Neural cell (in vitro differentiated cells): ENCODE measurements around the gene GATM. TPM values are rescaled to one million over a fixed set of nuclear protein-coding genes. Genes with fewer than 3 reads are reported as not detected.

Experiments
- H2AFZ ChIP-seq: fragments of 200-600, 300-800 bp; sonication (generic), shearing (Covaris generic); 2 replicates; pipeline ENCODE4 v1.6.0; 2014; ENCODE audit warnings: low read depth, mild to moderate bottlenecking, antibody characterized with exemption, low read length, moderate library complexity
- H3F3A ChIP-seq: fragments of 200-600 bp; shearing (Covaris generic); 2 replicates; pipeline ENCODE4 v1.6.1; 2016; ENCODE audit warnings: mild to moderate bottlenecking, moderate library complexity, mixed read lengths, antibody characterized with exemption, low read length; ENCODE audit not compliant: insufficient read depth, poor library complexity, severe bottlenecking
- H3K27ac ChIP-seq: fragments of 200-600, 300-800 bp; sonication (generic), shearing (Covaris generic); 2 replicates; pipeline ENCODE4 v1.5.1; 2014; ENCODE audit warnings: mild to moderate bottlenecking, low read length, moderate library complexity
- H3K27me3 ChIP-seq: fragments of 300-800, 200-600 bp; sonication (generic), shearing (Covaris generic); 2 replicates; pipeline ENCODE4 v1.6.0; 2014; ENCODE audit warnings: mild to moderate bottlenecking, low read depth, low read length, moderate library complexity; ENCODE audit not compliant: insufficient read depth
- H3K36me3 ChIP-seq: fragments of 300-800, 200-600 bp; sonication (generic), shearing (Covaris generic); 2 replicates; pipeline ENCODE4 v1.5.1; 2014; ENCODE audit warnings: mild to moderate bottlenecking, antibody characterized with exemption, low read length, moderate library complexity; ENCODE audit not compliant: insufficient read depth
- H3K4me2 ChIP-seq: fragments of 300-800, 200-600 bp; sonication (generic), shearing (Covaris generic); 2 replicates; pipeline ENCODE4 v1.6.0; 2014; ENCODE audit warnings: mild to moderate bottlenecking, low read length
- H3K4me3 ChIP-seq: fragments of 300-800, 200-600 bp; sonication (generic), shearing (Covaris generic); 2 replicates; pipeline ENCODE4 v1.5.1; 2014; ENCODE audit warnings: mild to moderate bottlenecking, low read length, moderate library complexity
- H3K79me2 ChIP-seq: fragments of 200-600 bp; shearing (Covaris generic); replicated peaks from 2 replicates; pipeline ENCODE4 v1.6.0; 2014; ENCODE audit warnings: mild to moderate bottlenecking, low read length, moderate library complexity; ENCODE audit not compliant: insufficient read depth
- H3K9ac ChIP-seq: fragments of 300-800, 200-600 bp; sonication (generic), shearing (Covaris generic); 2 replicates; pipeline ENCODE4 v1.6.1; 2016; ENCODE audit warnings: mild to moderate bottlenecking, low read length, mixed read lengths
- H3K9me2 ChIP-seq: fragments of 200-600 bp; shearing (Covaris generic); 2 replicates; pipeline ENCODE4 v1.6.1; 2016; ENCODE audit warnings: mild to moderate bottlenecking, low read length, mixed read lengths; ENCODE audit not compliant: insufficient read depth
- H3K9me3 ChIP-seq: fragments of 200-600, 300-800 bp; sonication (generic), shearing (Covaris generic); 2 replicates; pipeline ENCODE4 v1.6.1; 2016; ENCODE audit warnings: mild to moderate bottlenecking, mixed run types, low read length, moderate library complexity, mixed read lengths
- H4K20me1 ChIP-seq: fragments of 200-600 bp; shearing (Covaris generic); 2 replicates; pipeline ENCODE4 v1.6.1; 2016; ENCODE audit warnings: mild to moderate bottlenecking, mixed run types; ENCODE audit not compliant: insufficient read depth
- EP300 ChIP-seq: fragments of 450-650 bp; conservative IDR thresholded peaks from 2 replicates; pipeline ENCODE4 v1.6.1; 2014; ENCODE audit warnings: antibody characterized with exemption, mild to moderate bottlenecking, moderate library complexity; ENCODE audit not compliant: poor library complexity, severe bottlenecking
- EZH2 ChIP-seq: fragments of 200-600, 300-800 bp; shearing (Covaris generic), sonication (generic); IDR thresholded peaks from 2 replicates; pipeline ENCODE4 v1.6.1; 2014; ENCODE audit warnings: antibody characterized with exemption, low read length, borderline replicate concordance, mild to moderate bottlenecking; ENCODE audit not compliant: insufficient read depth, poor library complexity, severe bottlenecking
- MXI1 ChIP-seq: fragments of 450-650 bp; conservative IDR thresholded peaks from 2 replicates; pipeline ENCODE4 v1.6.1; 2014; ENCODE audit warnings: antibody characterized with exemption, mild to moderate bottlenecking; ENCODE audit not compliant: poor library complexity, severe bottlenecking
- POLR2AphosphoS5 ChIP-seq: IDR thresholded peaks from 2 replicates; pipeline ENCODE4 v1.6.1; 2012
- RAD21 ChIP-seq: fragments of 450-650 bp; conservative IDR thresholded peaks from 2 replicates; pipeline ENCODE4 v1.6.1; 2014; ENCODE audit warnings: antibody characterized with exemption, mild to moderate bottlenecking, moderate library complexity
- SMC3 ChIP-seq: fragments of 450-650 bp; conservative IDR thresholded peaks from 2 replicates; pipeline ENCODE4 v1.6.1; 2014; ENCODE audit warnings: antibody characterized with exemption, mild to moderate bottlenecking, moderate library complexity; ENCODE audit not compliant: poor library complexity
- TAF1 ChIP-seq: IDR thresholded peaks from 2 replicates; pipeline ENCODE4 v1.6.1; 2012; ENCODE audit warnings: low read depth
- polyA plus RNA-seq: library from polyadenylated mRNA; depleted of rRNA; stranded (reverse); fragments of >200 nt; gene quantifications from 2 replicates; pipeline ENCODE4 v1.2.3, GENCODE V29; 2014
- TF ChIP-seq, protein P1 (sequence below): IDR thresholded peaks from 2 replicates; pipeline ENCODE4 v1.6.1; 2012; ENCODE audit warnings: borderline replicate concordance
- TF ChIP-seq, protein P2 (sequence below): fragments of 450-650 bp; IDR thresholded peaks from 2 replicates; pipeline ENCODE4 v1.5.1; 2014; ENCODE audit warnings: antibody characterized with exemption, mild to moderate bottlenecking, moderate library complexity; ENCODE audit not compliant: poor library complexity, severe bottlenecking

Gene GATM
- polyA plus RNA-seq, 1 donor from 2014 or later: 13.3 TPM

DNA sequence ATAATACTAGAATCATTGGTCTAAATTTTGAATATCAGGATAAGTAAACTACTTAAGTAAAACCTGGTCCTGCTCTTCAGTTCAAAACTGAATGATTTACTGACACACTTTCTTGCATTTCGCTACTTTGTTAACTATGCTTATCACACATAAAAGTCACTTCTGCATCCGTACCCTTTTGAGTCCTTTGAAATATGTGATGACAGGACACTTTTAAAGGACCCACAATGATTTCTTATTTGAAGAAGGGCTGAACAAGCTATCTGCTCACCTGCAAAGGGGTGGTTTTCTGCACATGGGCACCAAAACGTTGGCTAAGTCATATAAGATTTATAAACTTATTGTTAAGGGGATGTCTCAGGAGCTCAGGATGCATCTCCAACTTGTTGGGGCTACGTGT, 15.0 kb downstream of the GATM start:
- H3K79me2 ChIP-seq: no peaks in the 10 kb centered on the region
- no peak overlapping the region for H3K9ac ChIP-seq
- no peaks in the 10 kb centered on the region for H3K9me2 ChIP-seq
- no peak overlapping the region for H3K4me3 ChIP-seq
- H3K36me3 ChIP-seq: no peaks in the 10 kb centered on the region
- H4K20me1 ChIP-seq: no peaks in the 10 kb centered on the region
- TF ChIP-seq EZH2 (no peak), SMC3 (no peak), MXI1 (no peak), POLR2AphosphoS5 (no peak), RAD21 (no peak), EP300 (no peak), TAF1 (no peak)
- TF ChIP-seq, protein P1, sequence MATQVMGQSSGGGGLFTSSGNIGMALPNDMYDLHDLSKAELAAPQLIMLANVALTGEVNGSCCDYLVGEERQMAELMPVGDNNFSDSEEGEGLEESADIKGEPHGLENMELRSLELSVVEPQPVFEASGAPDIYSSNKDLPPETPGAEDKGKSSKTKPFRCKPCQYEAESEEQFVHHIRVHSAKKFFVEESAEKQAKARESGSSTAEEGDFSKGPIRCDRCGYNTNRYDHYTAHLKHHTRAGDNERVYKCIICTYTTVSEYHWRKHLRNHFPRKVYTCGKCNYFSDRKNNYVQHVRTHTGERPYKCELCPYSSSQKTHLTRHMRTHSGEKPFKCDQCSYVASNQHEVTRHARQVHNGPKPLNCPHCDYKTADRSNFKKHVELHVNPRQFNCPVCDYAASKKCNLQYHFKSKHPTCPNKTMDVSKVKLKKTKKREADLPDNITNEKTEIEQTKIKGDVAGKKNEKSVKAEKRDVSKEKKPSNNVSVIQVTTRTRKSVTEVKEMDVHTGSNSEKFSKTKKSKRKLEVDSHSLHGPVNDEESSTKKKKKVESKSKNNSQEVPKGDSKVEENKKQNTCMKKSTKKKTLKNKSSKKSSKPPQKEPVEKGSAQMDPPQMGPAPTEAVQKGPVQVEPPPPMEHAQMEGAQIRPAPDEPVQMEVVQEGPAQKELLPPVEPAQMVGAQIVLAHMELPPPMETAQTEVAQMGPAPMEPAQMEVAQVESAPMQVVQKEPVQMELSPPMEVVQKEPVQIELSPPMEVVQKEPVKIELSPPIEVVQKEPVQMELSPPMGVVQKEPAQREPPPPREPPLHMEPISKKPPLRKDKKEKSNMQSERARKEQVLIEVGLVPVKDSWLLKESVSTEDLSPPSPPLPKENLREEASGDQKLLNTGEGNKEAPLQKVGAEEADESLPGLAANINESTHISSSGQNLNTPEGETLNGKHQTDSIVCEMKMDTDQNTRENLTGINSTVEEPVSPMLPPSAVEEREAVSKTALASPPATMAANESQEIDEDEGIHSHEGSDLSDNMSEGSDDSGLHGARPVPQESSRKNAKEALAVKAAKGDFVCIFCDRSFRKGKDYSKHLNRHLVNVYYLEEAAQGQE: no peak
- TF ChIP-seq, protein P2, sequence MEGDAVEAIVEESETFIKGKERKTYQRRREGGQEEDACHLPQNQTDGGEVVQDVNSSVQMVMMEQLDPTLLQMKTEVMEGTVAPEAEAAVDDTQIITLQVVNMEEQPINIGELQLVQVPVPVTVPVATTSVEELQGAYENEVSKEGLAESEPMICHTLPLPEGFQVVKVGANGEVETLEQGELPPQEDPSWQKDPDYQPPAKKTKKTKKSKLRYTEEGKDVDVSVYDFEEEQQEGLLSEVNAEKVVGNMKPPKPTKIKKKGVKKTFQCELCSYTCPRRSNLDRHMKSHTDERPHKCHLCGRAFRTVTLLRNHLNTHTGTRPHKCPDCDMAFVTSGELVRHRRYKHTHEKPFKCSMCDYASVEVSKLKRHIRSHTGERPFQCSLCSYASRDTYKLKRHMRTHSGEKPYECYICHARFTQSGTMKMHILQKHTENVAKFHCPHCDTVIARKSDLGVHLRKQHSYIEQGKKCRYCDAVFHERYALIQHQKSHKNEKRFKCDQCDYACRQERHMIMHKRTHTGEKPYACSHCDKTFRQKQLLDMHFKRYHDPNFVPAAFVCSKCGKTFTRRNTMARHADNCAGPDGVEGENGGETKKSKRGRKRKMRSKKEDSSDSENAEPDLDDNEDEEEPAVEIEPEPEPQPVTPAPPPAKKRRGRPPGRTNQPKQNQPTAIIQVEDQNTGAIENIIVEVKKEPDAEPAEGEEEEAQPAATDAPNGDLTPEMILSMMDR: no peak
- H3K9me3 ChIP-seq: no peaks in the 10 kb centered on the region
- no peaks in the 10 kb centered on the region for H3F3A ChIP-seq
- no peak overlapping the region for H2AFZ ChIP-seq
- H3K4me2 ChIP-seq: no peak overlapping the region
- no peaks in the 10 kb centered on the region for H3K27me3 ChIP-seq
- no peak overlapping the region for H3K27ac ChIP-seq

DNA sequence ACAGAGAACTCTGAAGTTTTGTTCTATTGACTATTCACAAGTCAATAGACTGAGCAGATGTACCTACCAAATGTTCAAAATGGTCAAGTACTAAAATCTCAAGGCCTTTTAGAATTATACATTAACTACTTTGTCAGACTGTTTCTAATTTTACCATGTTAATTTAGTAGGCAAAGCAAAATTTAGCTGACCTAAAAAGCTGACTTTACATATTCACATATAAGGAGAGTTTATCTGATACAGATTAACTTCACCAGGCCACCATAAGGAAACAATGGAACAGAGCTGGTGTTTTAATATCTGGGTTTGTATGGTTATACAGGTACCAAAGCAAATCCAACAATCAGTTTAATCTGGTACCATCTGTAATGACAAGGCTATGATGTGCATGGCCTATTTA, 15.9 kb downstream of the GATM start:
- Histone ChIP-seq H3K27ac (no peak overlapping the region), H3K9ac (no peak overlapping the region), H3K9me3 (no peaks in the 10 kb centered on the region), H2AFZ (no peak overlapping the region), H3K36me3 (no peaks in the 10 kb centered on the region), H3K4me3 (no peak overlapping the region), H3K27me3 (no peaks in the 10 kb centered on the region), H3K79me2 (no peaks in the 10 kb centered on the region), H3K9me2 (no peaks in the 10 kb centered on the region), H3K4me2 (no peak overlapping the region), H3F3A (no peaks in the 10 kb centered on the region), H4K20me1 (no peaks in the 10 kb centered on the region)
- TF ChIP-seq TAF1: no peak

DNA sequence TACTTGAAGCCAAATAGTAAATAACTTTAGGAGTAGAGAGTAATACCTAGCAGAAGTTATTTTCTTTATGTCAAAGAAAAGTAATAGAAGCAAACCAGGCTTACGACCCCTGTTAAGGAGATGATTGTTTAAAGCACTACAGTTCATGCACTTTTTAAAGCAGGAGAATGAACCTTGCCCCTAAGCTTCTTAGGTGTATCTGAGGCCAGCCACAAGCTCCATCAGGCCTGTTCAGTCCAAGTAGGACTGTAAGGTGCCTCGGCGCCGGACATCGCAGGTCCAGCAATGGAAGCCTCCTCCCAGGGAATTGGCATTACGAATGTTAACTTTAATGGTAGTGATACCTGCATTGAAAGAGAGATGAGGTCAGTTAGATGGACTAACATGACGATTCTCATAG, 16.5 kb downstream of the GATM start:
- no peak overlapping the region for H3K9ac ChIP-seq
- no peaks in the 10 kb centered on the region for H3K9me2 ChIP-seq
- H3K36me3 ChIP-seq: no peaks in the 10 kb centered on the region
- H3K4me2 ChIP-seq: no peak overlapping the region
- no peaks in the 10 kb centered on the region for H3K79me2 ChIP-seq
- H3K4me3 ChIP-seq: no peak overlapping the region
- no peak overlapping the region for H2AFZ ChIP-seq
- H3K27me3 ChIP-seq: no peaks in the 10 kb centered on the region
- TF ChIP-seq TAF1: no peak
- no peak for TF ChIP-seq SMC3
- no peak for TF ChIP-seq MXI1
- TF ChIP-seq, protein P2: no peak
- no peak for TF ChIP-seq RAD21
- TF ChIP-seq, protein P1: no peak
- TF ChIP-seq EZH2: no peak
- no peak for TF ChIP-seq EP300
- TF ChIP-seq POLR2AphosphoS5: no peak
- no peaks in the 10 kb centered on the region for H4K20me1 ChIP-seq
- no peaks in the 10 kb centered on the region for H3F3A ChIP-seq
- H3K27ac ChIP-seq: no peak overlapping the region
- H3K9me3 ChIP-seq: no peaks in the 10 kb centered on the region
